Measurements from ENCODE around the gene TAGLN2. TPM values are rescaled to one million over a fixed set of nuclear protein-coding genes. Genes with fewer than 3 reads are reported as not detected.
"Not testable (repeated sequence)": the region's sequence is repeated elsewhere in the genome, so short reads cannot be mapped to it uniquely, and the experiment has no call there.

The TAGLN2 gene
- total RNA-seq, 2 experiments from 2014 or later, result 532 to 538 TPM

DNA sequence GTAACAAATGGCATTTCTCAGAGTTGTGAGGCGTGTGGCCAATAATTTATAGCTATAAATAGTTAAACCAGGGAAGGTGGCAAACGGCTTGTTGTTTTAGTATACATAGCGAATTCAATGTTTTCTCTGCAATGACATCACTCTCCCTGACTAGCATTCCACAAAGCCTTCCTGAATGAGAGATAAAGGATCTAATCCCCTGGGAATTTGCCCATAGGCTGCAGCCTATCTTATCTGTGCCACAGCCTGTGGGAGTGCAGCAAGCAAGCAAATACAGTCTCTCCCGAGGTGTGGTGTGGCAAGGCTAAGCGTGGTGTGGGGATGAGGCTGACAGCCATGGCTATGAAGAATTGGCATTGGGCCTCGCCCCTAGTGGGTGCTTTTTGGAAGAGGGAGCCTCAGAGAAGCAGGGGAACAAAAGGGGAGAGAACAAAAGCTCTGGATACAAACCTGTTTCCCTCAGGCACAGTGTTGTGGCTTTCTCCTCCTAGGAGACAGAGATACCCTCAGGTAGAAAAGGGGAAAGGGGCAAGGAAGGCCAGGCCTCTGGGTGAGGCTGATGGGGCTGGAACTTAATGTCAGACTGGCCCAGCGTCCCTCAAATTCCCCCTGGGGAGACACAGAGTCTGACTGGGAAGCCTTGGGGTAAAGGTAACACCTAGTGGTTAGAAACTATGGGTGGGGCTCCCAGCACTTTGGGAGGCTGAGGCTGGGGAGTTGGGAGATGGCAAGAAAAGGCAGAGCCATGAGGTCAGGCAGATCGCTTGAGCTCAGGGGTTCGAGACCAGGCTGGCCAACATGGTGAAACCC lies 8.9 kb downstream of the TAGLN2 start:
- ChIA-PET CTCF (interaction anchor here (1.0 to 1.3 kb wide), 2 partner anchors 7 to 20 kb away, joined by 3 to 4 read pairs; no protein-coding TSS in a partner anchor), POLR2A (interaction anchor here (2.3 kb wide), 1 partner anchor 8 kb away, joined by 11 read pairs; the partner anchor contains the start of gene TAGLN2)

GRCh38 chr1:159915571-159916241 lies 9.6 kb downstream of the TAGLN2 start:
- POLR2A ChIA-PET, result interaction anchor here (2.3 kb wide), 1 partner anchor 9 kb away, joined by 11 read pairs; the partner anchor contains the start of gene TAGLN2
- CTCF ChIA-PET, result interaction anchor here (1.0 to 1.3 kb wide), 2 partner anchors 8 to 19 kb away, joined by 3 to 4 read pairs; no protein-coding TSS in a partner anchor

DNA sequence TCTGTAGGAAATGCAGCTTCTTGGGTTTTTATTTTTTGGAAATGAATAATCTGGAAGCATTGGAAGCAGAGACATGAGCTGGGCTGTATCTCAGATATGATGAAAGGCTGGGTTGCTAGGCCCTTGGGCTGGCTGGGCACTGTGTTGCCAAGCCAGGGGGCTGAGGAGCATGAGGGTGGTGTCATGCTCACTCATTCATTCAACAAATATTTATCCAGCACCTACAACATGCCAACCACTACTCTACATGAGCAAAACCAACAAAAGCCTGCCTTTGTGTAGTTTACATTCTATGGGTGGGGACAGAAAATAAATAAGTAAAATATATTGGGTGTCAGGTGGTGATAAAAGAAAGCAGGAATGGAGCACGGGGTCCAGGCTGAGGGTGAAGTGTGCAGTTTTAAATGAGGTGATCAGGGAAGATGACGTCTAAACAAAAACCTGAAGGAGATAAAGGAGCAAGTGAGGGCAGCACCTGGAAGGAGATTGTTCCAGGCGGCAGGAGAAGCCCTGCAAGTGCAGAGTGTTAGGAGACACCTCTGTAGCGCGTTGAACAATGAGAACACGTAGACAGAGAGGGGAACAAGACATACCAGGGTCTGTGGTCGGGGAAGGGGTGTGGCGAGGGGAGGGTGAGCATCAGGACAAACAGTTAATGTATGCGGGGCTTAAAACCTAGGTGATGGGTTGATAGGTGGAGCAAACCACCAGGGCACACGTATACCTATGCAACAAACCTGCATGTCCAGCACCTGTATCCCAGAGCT lies 10.9 kb downstream of the TAGLN2 start:
- CTCF ChIA-PET, result no interaction called here
- POLR2A ChIA-PET, result interaction anchor here (0.7 to 2.3 kb wide), 3 partner anchors 8 to 91 kb away, joined by 3 to 11 read pairs (median 4); partner anchors contain the start of gene TAGLN2

- ChIA-PET CTCF (no interaction called here), POLR2A (interaction anchor here (0.7 to 1.7 kb wide), 2 partner anchors 9 to 90 kb away, joined by 3 to 4 read pairs; no protein-coding TSS in a partner anchor)
Measured at GRCh38 chr1:159913451-159914192, 11.7 kb downstream of the TAGLN2 start.

DNA sequence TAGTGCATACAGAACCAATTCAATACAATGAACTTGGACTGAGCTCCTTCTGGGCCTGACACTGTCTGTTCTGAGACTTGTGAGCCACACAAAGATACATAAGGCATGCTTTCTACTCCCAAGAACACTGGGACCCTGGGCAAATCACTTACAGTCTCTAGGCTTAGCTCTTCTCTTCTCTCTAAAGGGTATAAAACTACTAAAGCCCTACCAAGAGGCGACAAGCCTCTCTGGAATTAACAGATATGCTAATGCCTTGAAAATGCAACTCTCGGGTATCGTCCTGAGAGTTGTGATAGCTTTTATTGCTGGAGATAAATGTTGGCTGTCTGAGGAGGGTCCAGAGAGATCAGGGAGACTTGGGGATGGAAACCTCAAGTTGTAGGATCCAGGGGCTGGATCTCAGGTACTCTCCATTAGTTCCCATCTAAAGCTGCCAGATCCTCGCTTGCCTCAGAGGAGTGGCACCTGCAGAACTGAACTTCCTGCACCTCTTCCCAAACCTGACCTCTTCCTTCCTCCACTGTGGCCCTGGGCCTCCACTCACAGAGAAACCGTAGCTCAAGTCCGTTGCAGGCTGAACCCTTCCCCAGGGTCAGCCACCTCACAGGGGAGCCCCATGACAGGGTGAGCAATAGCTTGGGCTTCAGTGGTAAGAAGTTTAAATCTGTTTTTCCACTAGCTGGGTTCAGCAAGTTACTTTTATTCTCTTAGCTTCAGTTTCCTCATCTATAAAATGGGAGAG lies 13.8 kb downstream of the TAGLN2 start:
- CTCF ChIA-PET, result no interaction called here
- POLR2A ChIA-PET, result no interaction called here

GRCh38 chr1:159908031-159908940 lies 17.0 kb downstream of the TAGLN2 start:
- ChIA-PET POLR2A (no interaction called here), CTCF (interaction anchor here (1.4 to 1.8 kb wide), 2 partner anchors 15 to 17 kb away, joined by 6 read pairs; no protein-coding TSS in a partner anchor)

DNA sequence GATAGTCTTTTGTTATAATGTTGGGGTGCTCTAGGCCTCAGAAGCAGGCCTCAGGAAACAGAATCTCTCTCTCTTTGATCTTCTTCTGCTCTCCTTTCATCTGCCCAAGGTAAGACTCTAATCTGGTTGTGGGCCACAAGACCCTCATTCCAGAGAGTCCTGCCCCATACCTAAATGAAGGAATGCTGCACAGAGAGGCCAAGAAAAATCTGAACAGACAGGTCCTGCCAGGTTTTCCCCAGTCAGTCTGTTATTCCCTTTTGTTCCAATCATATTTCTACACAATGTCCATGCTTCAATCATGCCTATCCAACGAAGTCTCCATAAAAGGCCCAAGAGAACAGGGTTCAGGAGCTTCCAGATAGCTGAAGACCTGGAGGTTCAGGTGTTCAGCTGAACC lies 18.3 kb downstream of the TAGLN2 start:
- POLR2A ChIA-PET, result no interaction called here

GRCh38 chr1:159904036-159904435 lies 21.3 kb downstream of the TAGLN2 start:
- POLR2A ChIA-PET, result not testable (repeated sequence)
- CTCF ChIA-PET, result interaction anchor here (0.7 kb wide), 2 partner anchors 143 to 1126 kb away, joined by 3 to 4 read pairs; no protein-coding TSS in a partner anchor

More for the DNA sequence above, 18.3 kb downstream of the TAGLN2 start:
- CTCF ChIA-PET, result interaction anchor here (0.8 to 1.8 kb wide), 3 partner anchors 16 to 126 kb away, joined by 3 to 6 read pairs (median 4); partner anchors contain the start of gene DUSP23

DNA sequence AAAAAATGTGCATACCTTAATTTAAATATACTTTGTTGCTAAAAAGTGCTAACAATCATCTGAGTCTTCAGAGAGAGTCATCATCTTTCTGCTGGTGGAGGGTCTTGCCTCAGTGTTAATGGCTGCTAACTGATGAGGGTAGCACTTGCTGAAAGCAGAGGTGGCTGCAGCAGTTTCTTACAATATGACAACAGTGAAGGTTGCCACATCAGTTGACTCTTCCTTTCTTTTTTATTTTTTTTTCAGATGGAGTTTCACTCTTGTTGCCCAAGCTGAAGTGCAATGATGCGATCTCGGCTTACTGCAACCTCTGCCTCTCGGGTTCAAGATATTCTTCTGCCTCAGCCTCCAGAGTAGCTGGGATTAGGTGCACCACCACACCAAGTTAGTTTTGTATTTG lies 22.8 kb downstream of the TAGLN2 start:
- ChIA-PET CTCF (no interaction called here), POLR2A (no interaction called here)

GRCh38 chr1:159900755-159901360 lies 24.4 kb downstream of the TAGLN2 start:
- ChIA-PET CTCF (interaction anchor here (0.7 to 1.2 kb wide), 2 partner anchors 8 to 105 kb away, joined by 3 to 4 read pairs; no protein-coding TSS in a partner anchor), POLR2A (interaction anchor here (1.0 kb wide), 1 partner anchor 19 kb away, joined by 4 read pairs; no protein-coding TSS in a partner anchor)

DNA sequence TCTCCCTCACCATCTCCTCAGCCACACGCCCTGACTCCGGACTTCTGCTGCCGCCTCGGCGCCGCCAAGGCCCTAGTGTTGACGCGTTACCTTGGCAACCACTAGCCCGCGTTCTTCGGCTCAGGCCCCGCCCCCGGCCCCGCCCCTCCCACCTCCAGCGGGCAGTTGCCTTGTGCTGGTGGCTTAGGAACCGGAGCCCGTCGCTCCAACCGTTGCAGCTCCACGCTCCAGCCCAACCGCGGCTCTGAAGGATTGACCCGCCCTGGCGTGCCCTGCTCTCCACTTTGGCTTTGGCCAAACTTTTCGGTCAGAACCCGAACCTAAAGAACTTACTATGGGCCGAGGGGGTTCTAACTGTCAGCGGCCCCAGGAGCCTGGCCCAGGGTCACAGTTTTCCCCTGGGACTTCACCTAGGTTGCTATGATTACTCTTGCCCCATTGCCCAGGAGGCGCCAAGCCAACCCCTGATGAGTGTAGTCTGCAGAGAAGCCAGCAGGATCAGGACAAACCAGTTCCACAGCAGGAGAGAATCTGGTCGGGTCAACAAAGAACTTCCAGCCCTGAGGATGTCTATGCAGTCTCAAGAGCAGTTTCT lies 25.1 kb downstream of the TAGLN2 start, which contains the start of gene CFAP45:
CFAP45 (minus strand) TSS at position 80 of the 595 bp plus-strand sequence; CDS start at position 13, 67 bp downstream.
- ChIA-PET POLR2A (interaction anchor here (1.0 kb wide), 1 partner anchor 19 kb away, joined by 4 read pairs; no protein-coding TSS in a partner anchor), CTCF (interaction anchor here (0.7 to 1.2 kb wide), 2 partner anchors 8 to 106 kb away, joined by 3 to 4 read pairs; no protein-coding TSS in a partner anchor)

GRCh38 chr1:159899634-159900033 lies 25.7 kb downstream of the TAGLN2 start:
- CTCF ChIA-PET, POLR2A ChIA-PET: not testable (repeated sequence)

GRCh38 chr1:159898527-159898926 lies 26.8 kb downstream of the TAGLN2 start:
- CTCF ChIA-PET, result no interaction called here
- POLR2A ChIA-PET, result no interaction called here

DNA sequence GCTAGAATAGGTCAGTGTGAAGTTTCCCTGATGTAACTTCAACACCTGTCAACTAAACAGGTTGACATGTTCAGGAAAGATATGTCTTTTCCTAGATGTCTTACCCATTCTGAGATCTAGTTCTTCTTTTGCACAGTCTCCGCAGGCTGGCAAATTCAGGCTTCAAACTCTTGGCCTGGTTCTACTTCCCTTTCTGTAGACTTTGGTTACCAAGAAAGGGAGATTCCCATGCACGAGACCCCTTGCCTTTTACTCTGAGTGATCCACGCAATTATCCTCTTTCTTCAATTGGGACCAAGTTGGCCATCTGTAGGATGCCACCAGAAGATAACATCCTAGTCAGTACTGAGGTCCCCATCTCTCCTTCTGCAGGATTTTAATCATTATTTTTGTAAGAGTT lies 27.3 kb downstream of the TAGLN2 start:
- ChIA-PET CTCF (no interaction called here), POLR2A (no interaction called here)

GRCh38 chr1:159896546-159896930 lies 28.8 kb downstream of the TAGLN2 start:
- ChIA-PET CTCF (interaction anchor here (0.9 kb wide), 1 partner anchor 20 kb away, joined by 3 read pairs; no protein-coding TSS in a partner anchor), POLR2A (no interaction called here)

Data from activated CD8-positive, alpha-beta memory T cell treated with anti-CD3 and anti-CD28 coated beads for 36 hours (primary cell).